ENCODE measurements around the gene C1orf167.

DNA sequence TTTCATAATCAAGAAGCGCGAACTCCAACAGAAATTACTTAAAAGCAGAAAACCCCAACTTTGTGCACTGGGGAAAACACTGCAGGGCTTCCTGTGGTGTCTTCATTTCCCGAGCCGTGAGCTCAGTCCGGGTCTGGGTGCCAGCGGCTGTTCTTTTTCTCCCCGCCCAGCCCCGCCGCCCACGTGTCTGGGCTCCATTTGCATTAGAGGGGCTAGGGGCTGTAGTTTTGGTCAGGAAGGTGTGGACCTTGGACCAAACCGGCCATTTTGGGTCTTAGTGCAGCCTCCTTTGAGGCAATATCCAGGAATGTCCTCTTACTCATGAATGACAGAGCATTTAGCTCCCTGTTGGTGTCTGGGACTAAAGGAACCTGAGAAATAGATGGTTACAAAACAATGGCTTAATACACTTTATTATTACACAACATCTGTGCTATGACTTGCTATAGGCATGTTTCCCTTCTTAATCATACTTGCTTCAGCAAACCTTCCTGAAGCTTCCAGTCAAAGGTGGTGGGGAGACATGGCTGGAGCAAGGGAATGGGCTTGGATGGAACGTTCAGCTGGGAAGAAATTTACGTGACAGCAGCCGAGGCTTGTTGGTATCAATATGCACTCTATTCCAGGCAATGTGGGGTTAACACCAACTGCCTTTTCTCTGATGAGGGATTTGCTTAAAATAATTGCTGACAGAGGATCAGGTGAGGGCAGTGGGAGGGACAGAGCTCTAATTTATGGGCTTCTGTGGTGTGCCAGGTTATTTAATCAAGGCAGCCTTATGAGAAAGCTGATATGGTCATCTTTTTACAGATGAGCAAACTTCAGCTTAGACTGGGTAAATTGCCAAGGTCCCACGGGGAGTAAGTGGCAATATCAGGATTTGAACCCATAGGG, 25.0 kb upstream of the C1orf167 start:
- TF ChIP-seq, protein P1, sequence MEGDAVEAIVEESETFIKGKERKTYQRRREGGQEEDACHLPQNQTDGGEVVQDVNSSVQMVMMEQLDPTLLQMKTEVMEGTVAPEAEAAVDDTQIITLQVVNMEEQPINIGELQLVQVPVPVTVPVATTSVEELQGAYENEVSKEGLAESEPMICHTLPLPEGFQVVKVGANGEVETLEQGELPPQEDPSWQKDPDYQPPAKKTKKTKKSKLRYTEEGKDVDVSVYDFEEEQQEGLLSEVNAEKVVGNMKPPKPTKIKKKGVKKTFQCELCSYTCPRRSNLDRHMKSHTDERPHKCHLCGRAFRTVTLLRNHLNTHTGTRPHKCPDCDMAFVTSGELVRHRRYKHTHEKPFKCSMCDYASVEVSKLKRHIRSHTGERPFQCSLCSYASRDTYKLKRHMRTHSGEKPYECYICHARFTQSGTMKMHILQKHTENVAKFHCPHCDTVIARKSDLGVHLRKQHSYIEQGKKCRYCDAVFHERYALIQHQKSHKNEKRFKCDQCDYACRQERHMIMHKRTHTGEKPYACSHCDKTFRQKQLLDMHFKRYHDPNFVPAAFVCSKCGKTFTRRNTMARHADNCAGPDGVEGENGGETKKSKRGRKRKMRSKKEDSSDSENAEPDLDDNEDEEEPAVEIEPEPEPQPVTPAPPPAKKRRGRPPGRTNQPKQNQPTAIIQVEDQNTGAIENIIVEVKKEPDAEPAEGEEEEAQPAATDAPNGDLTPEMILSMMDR (IDR thresholded peaks at IDR 0.05 in 4 of 5, conservative IDR thresholded peaks at IDR 0.05 in 1 of 5) = no peak
- peak; percentile 52 to 66 for TF ChIP-seq POLR2A (IDR thresholded peaks at IDR 0.05)

All from gastrocnemius medialis (tissue), 4 donors.